CD4-positive, alpha-beta T cell treated with Interleukin-15 for 1 hour (primary cell): ENCODE data around the gene SP6.

ENCODE experiments used
- DNase-seq: peaks from one replicate; pipeline ENCODE4 v3.0.0-alpha.2; 2020

Gene SP6

GRCh38 chr17:47810200-47810821, 40.7 kb downstream of the SP6 start:
- peak; percentile 42 for DNase-seq

- DNase-seq: no peak
Measured at GRCh38 chr17:47808830-47809480, 42.0 kb downstream of the SP6 start.

GRCh38 chr17:47808036-47808829, 42.7 kb downstream of the SP6 start:
- DNase-seq: no peak

- DNase-seq: no peak
Measured at GRCh38 chr17:47807421-47807820, 43.5 kb downstream of the SP6 start.

GRCh38 chr17:47806913-47807255, 44.1 kb downstream of the SP6 start:
- DNase-seq: no peak

- DNase-seq: no peak
Measured at GRCh38 chr17:47806026-47806912, 44.7 kb downstream of the SP6 start.

- DNase-seq: no peak
Measured at GRCh38 chr17:47804461-47804860, 46.5 kb downstream of the SP6 start.

GRCh38 chr17:47803751-47804150, 47.2 kb downstream of the SP6 start:
- no peak for DNase-seq

- DNase-seq: no peak
Measured at GRCh38 chr17:47803201-47803600, 47.8 kb downstream of the SP6 start.

- DNase-seq: peak; percentile 58
Measured at GRCh38 chr17:47802341-47803022, 48.5 kb downstream of the SP6 start.

- no peak for DNase-seq
Measured at GRCh38 chr17:47801906-47802305, 49.1 kb downstream of the SP6 start.

- DNase-seq: no peak
Measured at GRCh38 chr17:47801176-47801765, 49.7 kb downstream of the SP6 start.

- DNase-seq: no peak
Measured at GRCh38 chr17:47800686-47801085, 50.3 kb downstream of the SP6 start.

- DNase-seq: no peak
Measured at GRCh38 chr17:47797797-47798196, 53.2 kb downstream of the SP6 start.
